Measurements from ENCODE around the gene SH3PXD2A.

SH3PXD2A gene

DNA sequence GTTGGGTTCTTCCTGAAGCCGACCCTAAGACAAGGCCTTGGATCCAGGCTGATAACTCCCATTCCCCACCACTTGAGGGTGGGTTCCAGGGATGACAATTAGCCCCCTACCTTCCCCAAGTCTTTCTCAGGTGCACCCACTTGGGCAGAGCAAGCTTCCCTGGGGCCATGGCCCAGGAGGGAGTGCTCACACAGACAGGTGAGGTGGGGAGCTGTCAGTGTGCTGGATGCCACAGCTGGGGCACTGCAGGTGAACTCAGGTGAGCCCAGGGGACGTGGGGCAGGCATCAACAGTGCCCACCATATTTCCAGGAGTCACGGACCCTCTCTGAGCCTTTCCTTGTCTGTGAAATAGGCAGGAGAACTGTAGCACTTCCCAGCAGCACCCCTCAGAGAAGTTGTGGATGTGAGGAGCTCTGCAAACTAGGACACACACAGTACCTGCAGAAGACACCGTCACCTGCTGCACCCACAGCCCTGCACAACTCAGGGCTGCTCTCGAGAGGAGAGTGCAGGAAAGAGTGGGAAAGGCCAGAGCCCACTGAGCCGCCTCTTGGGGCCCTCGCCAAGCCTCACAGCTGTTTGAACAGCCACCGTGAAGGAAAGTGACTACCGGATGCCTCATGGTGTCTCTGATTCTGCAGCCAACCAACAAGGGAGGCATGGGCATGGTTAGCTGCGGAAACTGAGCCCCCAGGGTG is 17.9 kb downstream of the SH3PXD2A start:
- TF ChIP-seq, protein P1, sequence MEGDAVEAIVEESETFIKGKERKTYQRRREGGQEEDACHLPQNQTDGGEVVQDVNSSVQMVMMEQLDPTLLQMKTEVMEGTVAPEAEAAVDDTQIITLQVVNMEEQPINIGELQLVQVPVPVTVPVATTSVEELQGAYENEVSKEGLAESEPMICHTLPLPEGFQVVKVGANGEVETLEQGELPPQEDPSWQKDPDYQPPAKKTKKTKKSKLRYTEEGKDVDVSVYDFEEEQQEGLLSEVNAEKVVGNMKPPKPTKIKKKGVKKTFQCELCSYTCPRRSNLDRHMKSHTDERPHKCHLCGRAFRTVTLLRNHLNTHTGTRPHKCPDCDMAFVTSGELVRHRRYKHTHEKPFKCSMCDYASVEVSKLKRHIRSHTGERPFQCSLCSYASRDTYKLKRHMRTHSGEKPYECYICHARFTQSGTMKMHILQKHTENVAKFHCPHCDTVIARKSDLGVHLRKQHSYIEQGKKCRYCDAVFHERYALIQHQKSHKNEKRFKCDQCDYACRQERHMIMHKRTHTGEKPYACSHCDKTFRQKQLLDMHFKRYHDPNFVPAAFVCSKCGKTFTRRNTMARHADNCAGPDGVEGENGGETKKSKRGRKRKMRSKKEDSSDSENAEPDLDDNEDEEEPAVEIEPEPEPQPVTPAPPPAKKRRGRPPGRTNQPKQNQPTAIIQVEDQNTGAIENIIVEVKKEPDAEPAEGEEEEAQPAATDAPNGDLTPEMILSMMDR (conservative IDR thresholded peaks at IDR 0.05) = no peak
- no peak for TF ChIP-seq ZFX (IDR thresholded peaks at IDR 0.05)
- H3K27ac ChIP-seq = no peak overlapping the region

- TF ChIP-seq, protein P1 (conservative IDR thresholded peaks at IDR 0.05) = no peak
- no peak for TF ChIP-seq ZFX (IDR thresholded peaks at IDR 0.05)
- no peak overlapping the region for H3K27ac ChIP-seq
Measured at GRCh38 chr10:103836861-103837260, 18.5 kb downstream of the SH3PXD2A start.

DNA sequence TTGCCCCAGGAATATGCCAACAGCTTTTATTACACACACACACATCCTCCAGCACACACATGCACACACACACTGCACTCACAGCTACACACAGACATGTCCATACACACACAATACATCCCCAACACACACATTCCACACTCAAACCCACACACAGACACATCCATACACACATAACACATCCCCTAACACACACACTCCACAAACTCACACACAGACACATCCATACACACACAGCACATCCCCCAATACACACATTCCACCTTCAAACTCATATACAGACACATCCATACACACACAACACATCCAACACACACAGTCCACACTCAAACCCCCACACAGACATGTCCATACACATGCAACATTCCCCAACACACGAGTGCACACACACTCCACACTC is 19.1 kb downstream of the SH3PXD2A start:
- no peak overlapping the region for H3K27ac ChIP-seq
- TF ChIP-seq, protein P1 (conservative IDR thresholded peaks at IDR 0.05) = no peak
- TF ChIP-seq ZFX (IDR thresholded peaks at IDR 0.05) = no peak

DNA sequence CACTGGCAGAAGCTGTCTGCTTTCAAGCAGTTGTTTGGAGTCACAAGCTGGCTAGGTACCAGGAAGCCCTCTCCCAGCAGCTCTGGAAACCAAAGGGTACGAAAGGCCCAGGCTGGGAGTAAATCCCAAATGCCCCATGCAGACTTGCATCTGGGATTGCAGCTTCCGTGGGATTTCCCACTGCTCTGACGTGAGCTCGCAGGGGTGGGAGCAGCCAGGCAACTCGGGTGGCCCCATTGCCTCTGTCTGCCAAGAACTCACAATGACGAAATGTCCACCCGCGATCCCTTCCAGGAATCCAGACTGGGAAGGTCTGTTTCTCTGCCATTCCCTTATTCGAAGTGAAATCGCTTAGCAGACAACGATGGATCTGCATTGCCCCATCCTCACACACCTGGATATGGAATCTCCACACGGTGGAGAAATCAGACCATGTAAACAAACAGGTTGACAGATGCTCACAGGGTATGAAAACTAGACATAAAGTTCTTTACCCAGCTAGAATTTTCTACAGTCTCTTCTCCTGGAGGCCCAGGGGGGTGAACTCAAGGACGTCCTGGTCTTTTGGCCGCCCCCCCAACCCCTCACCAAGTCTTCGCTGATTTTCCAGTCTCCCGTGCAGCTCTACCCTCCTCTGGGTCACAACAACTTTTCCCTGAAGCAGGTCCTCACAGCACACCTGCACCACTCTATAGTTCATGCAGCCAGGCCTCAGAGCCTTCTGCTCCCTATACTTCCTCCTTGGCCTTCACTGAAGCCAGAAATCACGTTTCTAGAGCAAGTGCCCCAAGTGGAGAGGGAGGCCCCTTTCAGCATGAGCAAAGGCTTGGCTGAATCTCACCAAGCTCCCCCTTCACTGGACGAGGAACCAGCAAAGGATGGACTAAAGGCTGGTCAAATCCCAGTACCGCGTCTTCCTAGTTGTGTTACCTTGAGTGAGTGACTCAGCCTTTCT is 20.0 kb downstream of the SH3PXD2A start:
- no peak overlapping the region for H3K27ac ChIP-seq
- TF ChIP-seq, protein P1 (conservative IDR thresholded peaks at IDR 0.05) = no peak
- TF ChIP-seq ZFX (IDR thresholded peaks at IDR 0.05) = no peak

DNA sequence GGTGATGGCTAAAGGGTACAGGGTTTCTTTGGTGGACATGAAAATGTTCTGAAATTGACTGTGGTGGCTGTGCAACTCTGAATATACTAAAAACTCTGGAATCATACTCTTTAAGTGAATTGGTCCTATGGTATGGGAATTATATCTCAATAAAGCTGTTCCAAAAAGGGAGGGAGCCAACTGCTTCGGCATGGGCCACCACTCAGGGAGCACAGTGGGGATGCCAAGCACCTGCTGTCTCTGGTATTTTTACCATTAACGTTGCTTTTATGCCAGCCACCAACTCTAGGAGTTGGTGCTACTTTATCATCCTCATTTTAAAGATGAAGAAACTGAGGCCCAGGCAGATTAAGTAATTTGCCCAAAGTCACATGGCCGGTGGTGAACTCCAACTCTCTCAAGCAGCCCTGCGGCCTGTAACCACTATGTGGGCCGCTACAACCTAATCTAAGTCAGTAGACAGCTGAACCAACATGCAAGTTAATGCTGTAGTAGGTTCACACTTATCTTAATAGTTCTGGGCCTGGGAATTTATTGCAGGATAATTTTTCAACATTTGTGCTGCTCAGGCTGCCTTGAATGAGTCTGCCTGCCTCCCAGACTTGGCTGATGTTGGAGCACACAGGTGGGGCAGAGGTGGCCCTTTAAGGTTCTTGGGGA is 20.8 kb downstream of the SH3PXD2A start:
- H3K27ac ChIP-seq = peak overlapping the region; percentile 58
- no peak for TF ChIP-seq ZFX (IDR thresholded peaks at IDR 0.05)
- TF ChIP-seq, protein P1 (conservative IDR thresholded peaks at IDR 0.05) = no peak

DNA sequence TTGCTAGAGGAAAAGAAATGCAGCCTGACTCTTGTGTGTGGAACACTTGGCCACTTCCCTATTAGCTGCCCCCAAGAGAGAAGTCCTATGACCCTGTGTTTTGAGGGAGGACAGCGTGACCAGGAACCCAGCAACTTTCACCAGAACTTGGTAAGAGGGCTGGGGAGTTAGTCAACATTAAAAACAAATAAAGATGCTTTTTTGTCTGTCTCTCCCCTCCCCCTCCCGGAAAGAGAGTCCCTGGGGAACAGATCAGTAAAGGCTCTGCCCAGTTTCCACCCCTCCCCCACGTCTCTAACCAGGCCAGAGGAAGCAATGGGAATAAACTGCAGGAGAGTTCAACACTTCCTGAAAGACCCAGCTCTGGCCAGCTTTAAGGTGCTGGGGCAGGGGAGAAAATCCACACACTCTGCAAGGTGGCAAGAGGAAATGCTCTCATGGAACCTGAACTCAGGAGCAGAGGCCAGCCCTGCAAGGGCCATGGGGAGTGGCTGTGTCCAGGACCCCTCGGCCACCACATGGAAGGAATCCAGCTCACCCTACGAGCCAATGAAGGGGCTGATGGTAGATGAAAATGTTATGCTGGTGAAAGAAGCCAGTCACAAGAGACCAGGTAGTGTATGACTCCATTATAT is 21.5 kb downstream of the SH3PXD2A start:
- peak overlapping the region; percentile 58 for H3K27ac ChIP-seq
- TF ChIP-seq, protein P1 (conservative IDR thresholded peaks at IDR 0.05) = no peak
- no peak for TF ChIP-seq ZFX (IDR thresholded peaks at IDR 0.05)

All from C4-2B (cell line).